ENCODE data around the gene TM9SF3.
"Not testable (repeated sequence)": the region's sequence is repeated elsewhere in the genome, so short reads cannot be mapped to it uniquely, and the experiment has no call there.

TM9SF3 gene

DNA sequence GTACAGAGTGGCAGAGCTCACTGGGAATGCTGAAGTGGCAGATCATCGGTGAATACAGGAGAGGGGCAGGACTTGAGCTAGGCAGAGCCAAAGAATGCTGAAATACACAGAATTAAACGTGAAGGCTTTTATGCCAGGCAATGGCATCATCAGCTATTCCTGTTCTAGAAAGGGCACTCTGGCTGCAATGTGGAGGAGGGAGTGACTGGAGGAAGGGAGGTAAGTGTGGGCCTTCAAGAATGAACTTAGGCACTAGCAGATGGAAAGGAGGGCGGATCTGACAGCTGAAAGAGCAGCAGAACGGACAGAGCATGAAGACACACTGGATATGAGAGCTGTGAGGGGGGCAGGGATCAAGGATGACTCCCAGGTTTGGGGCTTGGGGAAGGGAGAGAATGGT, 12.0 kb upstream of the TM9SF3 start:
- no peak for DNase-seq

DNA sequence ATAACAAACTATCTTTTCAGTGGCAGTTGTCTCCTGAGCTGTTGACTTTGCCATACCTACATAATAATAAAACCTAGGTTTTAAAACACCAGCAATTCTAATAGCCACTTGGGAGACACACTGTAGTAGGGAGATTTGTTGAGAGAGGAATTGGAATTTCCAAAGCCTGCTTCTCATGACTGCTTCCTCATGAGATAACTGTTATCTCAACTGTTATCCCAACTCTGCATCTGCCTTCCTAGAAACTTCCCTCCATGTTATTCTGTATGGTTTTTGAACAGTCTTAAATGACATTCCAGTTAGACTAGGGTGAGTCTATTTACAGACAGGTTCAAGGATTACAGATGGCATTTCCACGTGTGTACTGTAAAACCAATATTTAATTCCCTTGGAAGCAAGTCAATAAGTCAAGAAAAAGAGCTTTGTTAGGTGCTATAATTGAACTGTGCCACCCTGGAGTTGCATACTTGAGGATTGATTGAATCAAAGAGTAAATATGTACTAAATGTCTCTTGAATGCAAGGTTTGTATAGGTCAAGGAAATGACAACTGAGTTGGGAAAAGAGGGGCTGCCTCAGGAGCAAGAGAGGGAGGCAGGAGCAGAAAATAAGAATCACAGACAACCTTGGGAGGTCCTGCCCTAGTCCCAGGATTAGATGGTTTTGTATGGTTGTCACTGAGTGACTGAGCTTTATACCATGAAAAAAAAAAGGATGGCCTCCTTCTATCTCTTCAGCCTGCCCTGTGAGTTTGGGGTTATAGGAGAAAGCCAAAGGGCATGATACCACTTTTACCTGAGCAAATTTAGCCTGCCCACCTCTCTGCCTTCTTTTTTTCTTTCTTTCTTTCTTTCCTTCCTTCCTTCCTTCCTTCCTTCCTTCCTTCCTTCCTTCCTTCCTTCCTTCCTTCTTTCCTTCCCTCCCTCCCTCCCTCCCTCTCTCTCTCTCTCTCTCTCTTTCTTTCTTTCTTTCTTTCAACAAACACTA, 9.9 kb upstream of the TM9SF3 start:
- no peak for DNase-seq

DNA sequence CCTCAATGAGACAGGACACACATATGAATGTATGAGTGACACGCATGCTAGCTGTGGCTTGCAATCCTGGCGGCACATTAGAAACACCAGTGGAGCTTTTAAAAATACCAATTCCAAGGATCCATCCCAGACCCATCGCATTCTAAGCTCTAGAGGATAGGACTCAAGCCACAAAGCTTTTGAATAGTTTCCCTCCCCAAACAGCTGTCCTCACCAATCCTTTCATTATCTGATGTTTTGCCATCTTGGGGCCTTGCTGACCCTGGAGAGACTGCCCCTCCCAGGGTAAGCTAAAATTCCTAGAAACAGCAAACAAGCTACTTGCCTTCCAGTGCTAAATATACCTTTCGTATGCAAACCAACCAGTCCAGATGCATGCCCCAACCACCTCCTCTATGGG, 8.9 kb upstream of the TM9SF3 start:
- DNase-seq: no peak

- DNase-seq: no peak
Measured at GRCh38 chr10:96591946-96592345, 5.1 kb upstream of the TM9SF3 start.

DNA sequence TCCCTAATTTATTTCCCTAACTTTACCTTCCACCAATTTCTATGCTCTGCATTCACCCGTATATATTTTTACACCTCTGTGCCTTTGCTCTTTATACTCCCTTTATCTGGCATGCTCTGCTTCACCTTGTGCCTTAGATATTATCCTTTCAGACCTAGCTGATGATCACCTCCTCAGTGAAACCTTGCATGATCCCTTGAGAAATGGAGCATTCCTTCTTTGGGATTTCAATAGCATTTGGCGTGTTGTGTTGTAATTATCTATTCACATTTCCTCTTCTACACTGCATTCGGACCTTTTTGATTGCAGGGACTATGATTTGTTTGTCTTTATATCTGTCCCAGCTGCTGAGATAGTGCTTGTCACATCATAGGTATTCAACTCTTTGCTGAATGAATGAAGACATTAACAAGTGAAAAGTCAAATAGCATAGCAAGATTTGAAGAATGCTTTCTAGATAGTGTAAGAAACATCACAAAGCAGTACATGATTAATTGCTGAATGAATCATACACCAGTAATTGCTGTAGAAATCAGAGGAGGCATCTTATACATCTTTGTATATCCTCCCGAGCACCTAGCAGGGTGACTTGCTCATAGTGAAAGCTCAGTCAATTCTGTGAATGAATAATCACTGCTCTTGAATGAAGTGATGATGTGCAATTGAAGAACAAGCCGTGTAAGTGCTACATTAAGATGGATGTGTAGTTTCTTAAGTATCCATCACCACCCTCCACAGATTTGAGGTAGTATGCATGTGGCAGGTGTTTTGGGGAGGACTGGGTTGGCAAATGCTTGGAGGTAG, 2.0 kb upstream of the TM9SF3 start:
- DNase-seq: no peak

GRCh38 chr10:96588060-96588554, 1.3 kb upstream of the TM9SF3 start:
- DNase-seq: no peak

DNA sequence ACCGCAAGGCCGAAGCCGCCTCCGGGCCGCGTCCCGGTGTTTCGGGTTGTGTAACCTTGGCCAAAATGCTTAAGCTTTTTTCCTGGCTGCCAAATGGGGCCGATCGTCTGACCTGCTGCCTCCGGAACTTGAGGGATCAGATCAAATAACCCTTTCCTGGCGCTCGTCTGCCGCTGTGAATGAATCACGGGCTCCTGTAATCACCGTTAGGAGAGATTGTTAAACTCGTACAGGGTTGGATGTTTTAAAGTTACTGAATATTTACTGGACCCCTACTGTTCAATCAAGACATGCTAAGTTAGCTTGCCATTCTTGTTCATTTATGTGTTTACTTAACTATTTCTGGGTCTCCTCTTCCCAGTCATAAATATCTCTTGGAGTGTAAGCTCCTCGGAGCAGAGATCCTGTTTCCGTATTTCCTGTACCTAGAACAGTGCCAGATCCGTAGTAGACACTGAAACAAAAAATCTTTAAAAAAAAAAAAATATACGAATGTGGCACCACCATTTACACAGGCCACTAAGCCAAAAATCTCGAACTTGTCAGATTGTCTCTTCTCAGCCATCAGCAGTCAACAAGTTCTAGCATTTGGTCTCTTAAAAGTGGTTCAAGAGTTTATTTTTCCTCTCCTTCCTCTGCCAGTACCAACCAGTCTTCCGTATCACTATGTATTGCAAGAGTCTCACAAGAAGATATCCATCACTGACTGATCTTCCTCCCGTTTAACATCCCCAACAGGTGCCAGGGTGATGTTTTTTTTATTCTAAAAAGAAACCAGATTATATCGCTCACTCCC, 650 bp upstream of the TM9SF3 start:
- DNase-seq: peak; percentile 12

GRCh38 chr10:96585736-96586418, 935 bp downstream of the TM9SF3 start:
- no peak for DNase-seq

GRCh38 chr10:96584474-96584873, 2.3 kb downstream of the TM9SF3 start:
- DNase-seq: no peak

DNA sequence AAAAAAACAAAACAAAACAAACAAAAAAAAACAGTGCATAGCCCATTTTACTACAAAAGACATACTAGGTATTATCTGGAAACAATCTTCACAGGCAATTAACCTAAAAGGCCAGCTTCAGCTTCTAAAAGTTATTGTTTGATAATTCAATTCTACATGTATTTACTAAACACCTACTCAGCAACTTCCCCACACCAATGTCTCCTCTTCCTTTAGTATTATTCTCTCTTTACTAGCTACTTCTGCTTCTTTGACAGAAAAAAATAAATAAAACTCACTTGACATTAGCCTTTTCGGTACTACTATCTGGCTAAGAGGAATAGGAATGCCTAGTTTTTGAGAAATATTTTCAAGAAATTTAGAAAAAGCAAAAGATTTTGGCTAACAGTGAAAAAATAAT, 2.8 kb downstream of the TM9SF3 start:
- no peak for DNase-seq

- DNase-seq: no peak
Measured at GRCh38 chr10:96579133-96579532, 7.7 kb downstream of the TM9SF3 start.

DNA sequence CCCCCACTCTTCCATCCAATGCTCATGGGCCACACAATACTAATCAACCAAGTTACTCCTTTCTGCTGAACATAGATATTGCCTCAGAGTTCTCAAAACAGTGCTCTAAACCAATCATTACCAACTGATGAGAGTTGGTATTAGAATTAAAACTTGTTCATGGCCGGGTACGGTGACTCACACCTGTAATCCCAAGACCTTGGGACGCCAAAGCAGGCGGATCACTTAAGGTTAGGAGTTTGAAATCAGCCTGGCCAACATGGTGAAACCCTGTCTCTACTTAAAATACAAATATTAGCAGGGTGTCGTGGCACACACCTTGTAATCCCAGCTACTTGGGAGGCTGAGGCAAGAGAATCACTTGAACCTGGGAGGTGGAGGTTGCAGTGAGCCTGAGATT, 8.2 kb downstream of the TM9SF3 start:
- DNase-seq: no peak

GRCh38 chr10:96578022-96578421, 8.8 kb downstream of the TM9SF3 start:
- DNase-seq: no peak

DNA sequence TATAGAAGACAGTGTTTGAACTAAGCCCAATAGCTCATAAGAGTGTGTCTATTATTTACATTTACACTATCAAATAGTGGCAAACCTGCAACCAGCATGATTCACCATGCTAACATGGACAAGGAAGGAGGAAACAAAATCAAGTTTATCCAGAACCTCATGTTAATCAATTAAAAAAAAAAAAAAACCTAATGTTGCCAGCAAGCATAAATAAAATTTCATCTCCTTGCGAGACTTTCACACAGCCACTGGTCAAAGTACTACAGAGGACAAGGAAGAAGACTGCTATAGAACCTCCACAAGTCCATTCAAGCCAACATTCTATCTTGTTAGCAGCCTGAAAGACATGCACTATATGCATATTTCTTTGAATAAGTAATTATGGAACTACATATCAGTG, 9.7 kb downstream of the TM9SF3 start:
- no peak for DNase-seq

GRCh38 chr10:96576277-96576980, 10.4 kb downstream of the TM9SF3 start:
- no peak for DNase-seq

DNA sequence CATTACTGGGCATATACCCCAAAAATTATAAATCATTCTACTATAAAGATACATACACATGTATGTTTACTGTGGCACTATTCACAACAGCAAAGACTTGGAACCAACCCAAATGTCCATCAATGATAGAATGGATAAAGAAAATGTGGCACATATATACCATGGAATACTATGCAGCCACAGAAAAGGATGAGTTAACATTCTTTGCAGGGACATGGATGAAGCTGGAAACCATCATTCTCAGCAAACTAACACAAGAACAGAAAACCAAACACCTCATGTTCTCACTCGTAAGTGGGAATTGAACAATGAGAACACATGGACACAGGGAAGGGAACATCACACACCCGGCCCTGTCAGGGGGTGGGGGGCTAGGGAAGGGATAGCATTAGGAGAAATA, 12.2 kb downstream of the TM9SF3 start:
- not testable (repeated sequence) for DNase-seq

DNA sequence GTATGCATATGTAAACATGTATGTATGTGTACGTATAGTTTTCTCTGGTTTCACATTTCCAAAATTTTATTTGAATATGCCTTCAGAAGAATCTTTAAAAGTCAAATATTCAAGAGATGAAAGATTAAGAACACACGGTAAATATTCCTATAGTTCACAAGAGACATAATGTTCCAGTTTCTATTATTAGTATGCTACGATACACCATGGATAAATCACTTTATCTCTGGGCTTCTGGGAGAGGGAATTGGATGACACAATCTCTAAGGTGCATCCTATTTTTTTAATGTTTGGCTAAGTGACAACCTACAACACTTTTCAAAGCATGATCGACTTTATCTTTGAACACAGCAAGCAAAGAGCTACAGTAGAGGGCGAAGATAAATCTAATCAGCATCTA, 13.8 kb downstream of the TM9SF3 start:
- no peak for DNase-seq

DNA sequence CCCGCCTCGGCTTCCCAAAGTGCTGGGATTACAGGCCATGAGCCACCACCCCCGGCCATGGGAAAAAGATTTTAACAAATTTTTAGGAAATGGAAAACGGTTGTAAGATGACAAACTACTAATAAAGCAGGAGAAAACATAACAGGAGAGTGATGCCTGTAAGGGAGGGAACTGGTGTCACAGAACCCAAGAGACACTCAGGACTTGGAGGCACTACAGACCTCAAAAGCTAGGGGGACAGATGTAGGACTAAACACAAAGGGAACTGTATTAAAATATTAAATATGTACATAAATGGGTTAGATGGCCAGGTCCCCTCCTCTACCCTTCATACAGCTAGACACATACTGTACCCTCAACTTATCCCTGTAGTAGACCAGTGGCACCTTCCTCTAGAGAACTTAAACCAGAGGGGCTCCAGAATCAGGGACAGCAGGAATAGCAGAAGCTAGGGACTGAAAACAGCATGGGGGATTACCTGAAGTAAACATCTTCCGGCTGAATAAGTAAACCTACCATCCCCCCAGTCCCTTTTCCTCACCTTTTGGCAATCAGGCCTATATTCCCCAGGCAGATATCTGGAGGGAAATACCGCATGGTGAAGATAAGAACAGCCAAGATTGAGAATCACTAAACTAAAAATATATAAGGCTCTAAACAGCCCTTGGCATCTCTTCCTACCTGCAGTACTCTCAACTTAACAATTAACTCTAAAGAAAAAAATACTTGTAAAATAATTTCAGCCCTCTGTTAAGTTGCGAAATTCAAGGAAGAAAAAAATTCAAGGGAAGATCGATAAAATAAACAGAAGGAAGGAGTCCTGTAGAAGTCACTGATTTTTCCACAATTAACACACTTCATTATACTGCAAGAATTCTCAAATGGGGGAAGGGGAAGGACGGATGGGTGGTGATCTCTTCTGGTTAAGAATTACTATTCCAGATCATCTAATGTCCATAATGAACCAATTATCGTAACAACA, 15.5 kb downstream of the TM9SF3 start:
- DNase-seq: no peak

- DNase-seq: no peak
Measured at GRCh38 chr10:96570511-96570910, 16.3 kb downstream of the TM9SF3 start.

DNA sequence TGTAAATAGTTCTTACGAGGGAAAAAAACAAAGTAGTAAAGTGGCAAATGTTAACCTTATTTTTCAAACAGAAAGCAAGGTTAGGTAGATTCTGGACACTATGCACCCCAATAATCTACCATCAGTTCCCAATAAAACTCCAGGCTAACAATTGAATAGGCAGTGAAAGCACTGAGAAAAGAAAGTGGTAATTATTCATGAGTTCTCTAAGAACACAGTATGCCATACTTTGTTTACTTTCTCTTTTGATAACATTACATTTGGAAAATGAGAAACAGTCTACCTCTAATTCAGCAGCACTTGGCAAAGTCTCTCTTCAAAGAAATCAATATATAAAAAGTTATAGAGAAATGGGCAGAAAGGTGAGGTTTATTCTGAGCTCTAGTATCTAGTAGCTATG, 18.4 kb downstream of the TM9SF3 start:
- no peak for DNase-seq

Measured in NCI-H2081 treated with DMSO at 0.1 percent for 48 hours (cell line).